HG02973 (cell line): ENCODE measurements around the gene DNAH9.

Source experiments
- ATAC-seq: cut with Tn5 transposase; IDR thresholded peaks from one replicate; pipeline ENCODE4 v1.9.1; 2021; ENCODE audit warnings: moderate library complexity; ENCODE audit not compliant: unreplicated experiment

Gene DNAH9

DNA sequence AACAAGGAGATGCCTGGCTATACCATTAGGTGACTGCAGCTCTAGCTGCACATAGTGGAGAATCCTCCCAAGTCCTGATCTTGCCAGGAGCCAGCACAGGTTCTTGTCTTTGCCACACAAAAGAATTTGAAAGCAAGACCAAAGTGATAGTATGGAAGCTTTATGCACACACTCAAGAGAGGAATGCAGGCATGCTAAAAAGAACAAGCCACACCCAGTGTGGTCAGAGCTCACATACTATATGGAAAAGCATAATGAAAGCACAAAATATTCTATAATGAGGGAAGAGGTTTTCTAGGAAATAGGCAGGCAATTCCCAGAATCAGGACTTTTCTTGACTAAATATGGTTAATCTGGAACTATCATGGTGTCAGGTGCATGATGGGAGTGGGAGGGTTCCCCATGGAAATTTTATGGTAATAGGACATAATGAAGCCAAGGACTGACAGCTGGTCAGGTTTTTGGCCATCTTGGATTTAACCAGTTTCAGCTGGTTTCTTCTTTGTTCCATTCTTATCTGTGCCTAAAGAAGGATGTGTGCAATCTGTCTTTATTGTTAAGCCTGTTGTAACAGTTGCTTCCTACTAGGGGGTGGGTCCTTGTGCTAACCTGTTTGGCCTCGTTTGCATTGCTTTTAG, 227.4 kb downstream of the DNAH9 start:
- no peak for ATAC-seq

DNA sequence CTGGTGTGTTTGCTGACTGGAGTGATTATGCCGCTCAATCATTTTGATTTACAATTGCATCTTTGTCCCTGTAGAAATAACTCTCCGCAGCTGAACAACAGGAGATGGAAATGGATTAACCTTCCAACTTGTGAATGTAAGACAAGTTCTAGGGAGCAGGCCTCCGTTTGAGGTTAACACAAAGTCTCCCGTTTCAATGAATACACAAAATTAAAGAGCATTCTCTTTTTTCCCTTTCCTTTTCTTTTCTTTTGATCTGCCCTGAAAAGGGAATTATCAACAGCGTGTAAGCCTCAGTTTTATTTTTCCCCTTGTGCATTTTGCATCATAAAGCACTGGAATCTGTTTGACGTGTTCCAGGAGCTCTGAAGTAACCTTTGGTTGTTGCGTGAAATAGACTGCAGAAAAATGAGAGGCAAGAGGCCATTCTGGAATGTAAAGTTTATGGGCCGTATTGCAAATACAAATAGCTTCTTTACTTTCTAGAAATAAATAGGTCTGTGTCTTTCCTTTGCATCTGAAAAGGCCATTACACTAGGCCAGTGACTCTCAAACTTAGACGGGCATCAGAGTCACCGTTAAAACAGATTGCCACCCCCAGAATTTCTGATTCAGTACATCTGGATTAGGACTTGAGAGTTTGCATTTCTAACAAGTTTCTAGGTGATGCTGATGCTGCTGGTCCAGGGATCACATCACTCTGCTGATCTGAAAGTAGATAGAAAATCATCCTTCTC, 234.3 kb downstream of the DNAH9 start:
- no peak for ATAC-seq

DNA sequence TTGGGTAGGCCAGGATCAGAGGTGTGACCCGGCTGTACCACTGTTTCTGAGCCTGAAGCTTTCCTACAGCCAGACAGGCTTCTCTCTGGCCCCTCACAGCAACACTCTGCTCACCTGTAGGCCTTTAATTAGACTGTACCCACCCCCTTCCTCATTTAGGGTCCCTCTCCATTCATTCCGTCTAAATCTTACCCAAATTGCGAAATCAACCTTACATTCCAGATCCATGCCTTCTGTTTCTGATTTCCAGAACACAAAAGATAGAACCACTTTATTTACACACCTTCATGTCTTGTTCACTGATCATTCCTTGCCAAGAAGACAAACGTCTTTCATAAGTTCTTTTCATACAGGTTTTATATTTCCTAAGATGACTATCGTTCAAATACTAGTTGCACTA, 238.2 kb downstream of the DNAH9 start:
- no peak for ATAC-seq

DNA sequence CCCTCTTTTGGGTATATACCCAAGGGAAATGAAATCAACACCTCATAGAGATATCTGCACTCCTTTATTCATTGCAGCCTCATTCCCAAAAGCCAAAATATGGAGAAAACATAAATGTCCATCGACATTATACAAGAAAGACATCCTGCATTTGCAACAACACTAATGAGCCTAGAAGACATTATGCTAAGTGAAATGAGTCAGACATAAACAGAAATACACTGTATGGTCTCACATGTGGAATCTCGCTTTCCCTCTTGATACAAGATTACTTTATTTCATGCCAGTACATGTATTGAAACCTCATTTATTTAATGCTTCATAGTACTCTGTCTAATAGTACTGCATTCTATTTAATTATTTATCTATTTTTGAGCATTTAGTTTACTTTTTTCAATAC, 241.8 kb downstream of the DNAH9 start:
- ATAC-seq, result no peak

DNA sequence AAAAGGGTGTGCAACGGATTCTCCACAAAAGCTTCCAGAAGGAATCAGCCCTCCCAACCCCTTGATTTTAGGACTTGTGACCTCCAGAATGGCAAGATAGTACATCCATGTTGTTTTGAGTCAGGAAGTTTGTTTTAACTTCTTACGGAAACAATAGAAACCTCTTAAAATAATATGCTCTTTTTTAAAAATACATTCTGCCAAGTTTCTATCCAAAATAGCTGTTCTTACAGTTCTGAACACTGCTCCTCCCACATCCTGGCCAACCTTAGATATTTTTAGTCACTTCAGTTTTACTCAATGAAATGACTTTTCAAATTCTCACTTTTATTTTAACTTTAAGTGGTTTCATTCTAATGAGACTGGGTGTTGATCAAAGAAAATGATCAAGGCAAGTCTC, 242.6 kb downstream of the DNAH9 start:
- ATAC-seq, result no peak

DNA sequence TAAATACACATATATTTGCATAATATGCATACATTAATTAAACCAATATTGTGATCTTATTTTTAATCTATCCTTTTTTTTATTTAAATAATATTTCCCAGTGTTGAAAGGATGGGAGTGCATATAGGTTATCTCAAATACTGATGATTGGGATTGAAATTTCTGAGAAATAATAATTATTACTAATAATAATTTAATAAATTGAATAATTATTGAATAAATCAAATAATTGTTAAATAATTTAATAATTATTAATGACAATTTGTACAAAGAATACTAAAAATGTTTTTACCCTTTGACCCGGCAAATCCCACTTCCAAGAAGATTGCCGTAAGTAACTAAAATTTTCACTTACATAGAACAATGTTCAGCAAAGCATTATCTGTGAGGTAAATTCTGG, 250.1 kb downstream of the DNAH9 start:
- ATAC-seq, result no peak

DNA sequence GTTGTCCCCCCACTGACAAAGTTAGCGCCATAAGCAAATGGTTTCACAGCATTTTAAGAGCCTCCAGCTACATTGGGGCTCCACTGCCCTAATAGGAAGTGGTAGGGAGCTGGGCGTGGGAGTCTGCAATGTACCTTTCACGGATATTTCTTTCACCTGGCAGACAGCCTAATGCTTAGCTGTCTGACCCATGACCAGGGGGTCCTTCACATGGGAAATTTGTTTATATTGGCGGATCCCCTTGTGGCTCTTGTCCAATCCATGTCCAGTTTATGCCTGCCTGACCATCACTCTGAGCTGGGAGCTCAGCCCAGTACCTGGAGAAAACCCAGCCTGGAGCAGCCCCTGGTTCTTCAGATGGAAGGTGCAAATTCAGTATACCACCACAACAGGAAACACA, 254.0 kb downstream of the DNAH9 start:
- ATAC-seq, result no peak

DNA sequence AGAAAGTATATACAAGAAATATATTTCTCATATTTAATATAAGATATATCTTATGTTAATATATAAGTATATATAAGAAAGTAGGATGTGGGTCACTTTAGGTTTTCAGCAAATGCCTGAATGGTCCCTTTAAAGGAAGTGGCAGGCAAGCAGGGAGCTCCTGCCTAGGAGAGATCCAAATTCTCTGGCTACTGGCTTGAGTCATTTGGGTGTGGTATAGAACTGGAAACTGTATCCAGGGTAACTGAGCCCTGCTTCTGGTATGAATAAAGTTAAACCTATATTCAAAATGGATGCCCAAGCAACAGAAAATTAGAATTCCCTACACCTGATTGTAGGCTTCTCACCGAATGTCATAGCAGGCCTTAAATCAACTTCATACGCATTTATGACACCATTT, 254.6 kb downstream of the DNAH9 start:
- no peak for ATAC-seq

DNA sequence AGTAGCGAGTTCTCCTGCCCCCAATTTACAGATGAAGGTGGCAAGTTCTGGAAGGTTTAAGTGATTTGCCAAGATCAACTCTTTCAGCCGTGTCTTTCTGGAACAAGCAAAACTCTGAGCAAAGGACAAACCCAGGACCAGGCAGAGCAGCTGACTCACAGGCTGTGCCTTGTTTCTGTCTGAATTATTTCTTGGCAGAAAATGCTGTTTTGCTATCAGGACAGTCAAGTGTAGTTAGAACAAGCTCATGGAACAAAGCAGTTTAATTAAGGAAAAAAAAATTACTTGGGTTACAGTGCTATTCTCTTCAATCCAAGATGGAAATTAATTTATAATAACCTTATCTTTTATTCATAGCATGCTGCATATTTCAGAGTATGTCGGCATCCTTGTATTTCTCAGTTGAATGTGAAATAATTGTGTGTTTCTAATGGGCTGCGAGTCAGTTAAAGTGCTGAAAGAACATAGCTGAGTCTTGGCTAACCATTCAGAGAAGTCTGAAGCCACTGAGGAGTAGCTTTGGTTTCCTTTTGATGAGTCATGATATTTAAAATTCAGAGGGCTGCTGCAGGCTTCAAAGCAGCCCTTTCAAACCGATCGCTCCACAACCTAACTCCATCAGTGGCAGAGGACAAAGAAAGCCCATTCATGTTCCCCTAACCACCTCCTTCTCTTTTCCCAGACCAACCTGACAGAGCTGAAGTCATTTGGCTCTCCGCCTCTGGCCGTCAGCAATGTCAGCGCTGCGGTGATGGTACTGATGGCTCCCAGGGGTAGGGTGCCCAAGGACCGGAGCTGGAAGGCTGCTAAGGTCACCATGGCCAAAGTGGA, 255.3 kb downstream of the DNAH9 start:
- ATAC-seq, result no peak

DNA sequence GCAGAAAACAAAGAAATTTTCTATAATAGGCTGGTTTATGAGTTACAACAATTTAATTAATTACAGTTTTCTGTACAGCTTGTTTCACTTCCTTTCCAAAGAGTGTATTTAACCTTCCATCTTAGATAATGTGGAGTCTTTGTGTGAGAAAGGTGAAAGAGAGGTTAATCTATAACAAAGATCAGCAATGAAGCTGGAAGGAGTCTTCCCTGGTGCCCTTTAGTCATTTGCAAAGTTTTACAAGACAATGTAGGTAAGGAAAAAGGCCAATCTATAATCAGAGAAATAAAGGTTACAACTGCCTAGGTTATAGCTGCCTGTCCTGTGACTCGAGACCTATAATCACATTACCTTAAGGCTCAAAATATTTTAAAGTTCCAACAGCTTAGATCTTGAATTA, 257.0 kb downstream of the DNAH9 start:
- ATAC-seq, result no peak

DNA sequence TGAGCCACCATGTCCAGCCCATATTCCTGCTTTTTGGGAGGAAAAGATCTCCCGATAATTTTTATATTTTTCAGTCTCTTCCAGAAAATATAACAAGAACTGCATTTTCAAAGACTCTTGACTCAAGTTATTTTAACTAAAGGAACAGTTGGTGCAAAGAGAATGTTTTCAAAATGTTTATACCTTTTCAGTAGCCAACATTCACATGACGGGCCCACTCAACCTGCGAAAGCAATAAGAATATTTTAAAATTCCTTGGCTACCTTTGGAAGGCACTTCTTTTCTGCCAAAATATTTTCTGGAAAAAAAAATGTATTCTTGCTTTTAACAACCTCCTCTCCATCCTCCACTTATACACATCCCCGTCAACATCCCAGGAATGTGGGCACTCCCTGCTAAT, 258.7 kb downstream of the DNAH9 start:
- ATAC-seq, result no peak

DNA sequence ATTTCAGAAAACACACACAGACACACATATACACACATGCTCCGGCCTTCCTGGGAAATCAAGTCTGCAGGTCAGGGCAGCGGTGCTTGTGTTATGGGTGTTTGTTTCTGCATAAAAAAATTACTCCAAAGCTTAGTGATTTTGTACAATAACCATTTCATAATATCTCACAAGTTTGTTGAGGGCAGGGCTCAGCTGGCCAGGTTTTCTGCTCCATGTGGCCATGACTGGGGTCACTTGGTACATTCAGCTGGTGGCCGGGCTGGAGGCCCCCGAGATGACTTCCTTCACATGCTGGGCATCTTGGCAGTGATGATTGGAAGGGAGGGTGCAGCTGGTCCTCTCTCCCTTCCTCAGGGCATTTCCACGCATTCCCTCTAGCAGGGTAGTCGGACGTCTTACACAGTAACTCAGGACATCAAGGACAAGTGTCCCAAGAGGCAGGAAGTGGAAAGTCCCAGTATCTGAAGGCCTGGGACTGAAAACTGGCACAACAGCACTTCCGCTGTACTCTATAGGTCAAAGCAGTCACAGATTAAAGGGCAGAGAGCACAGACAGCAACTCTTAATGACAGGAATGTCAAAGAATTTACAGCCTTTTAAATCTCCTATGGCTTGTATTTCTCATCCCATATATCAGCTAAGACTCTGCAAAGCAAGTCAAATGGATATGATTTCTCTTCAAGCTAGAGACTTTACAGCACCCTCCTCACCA, 271.6 kb downstream of the DNAH9 start:
- no peak for ATAC-seq

DNA sequence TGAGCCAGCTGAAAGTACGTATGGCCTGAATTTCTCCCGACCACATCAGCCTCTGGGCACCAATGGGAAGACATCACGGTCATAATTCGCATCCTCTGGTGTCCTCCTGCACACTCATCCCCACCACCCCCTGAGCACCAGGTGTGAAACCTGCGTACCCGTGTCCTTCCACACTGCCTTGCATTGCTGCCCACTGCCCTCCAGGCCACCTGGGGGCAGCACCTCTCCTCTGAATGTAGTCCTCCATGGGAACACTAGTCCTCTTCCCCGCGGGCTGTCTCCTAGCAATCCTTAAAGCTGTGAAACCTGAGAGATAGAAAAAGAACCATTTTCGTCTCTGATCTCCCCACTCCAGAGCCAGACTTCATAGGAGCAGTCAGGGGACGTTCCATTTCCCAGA, 273.5 kb downstream of the DNAH9 start:
- ATAC-seq, result no peak

DNA sequence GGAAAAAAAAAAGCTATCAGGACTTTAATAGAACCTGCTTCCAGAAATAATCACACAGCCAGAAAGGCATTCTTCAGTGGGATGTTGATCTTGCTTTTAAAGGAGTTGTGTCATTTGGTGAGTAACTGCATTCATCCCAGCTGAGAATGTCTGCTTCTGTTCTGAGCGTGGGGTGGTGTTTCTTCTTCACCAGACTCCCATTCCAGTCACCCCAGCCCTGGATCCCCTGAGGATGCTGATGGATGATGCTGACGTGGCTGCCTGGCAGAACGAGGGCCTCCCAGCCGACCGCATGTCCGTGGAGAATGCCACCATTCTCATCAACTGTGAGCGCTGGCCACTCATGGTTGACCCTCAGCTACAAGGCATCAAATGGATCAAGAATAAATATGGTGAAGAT, 276.5 kb downstream of the DNAH9 start:
- no peak for ATAC-seq

DNA sequence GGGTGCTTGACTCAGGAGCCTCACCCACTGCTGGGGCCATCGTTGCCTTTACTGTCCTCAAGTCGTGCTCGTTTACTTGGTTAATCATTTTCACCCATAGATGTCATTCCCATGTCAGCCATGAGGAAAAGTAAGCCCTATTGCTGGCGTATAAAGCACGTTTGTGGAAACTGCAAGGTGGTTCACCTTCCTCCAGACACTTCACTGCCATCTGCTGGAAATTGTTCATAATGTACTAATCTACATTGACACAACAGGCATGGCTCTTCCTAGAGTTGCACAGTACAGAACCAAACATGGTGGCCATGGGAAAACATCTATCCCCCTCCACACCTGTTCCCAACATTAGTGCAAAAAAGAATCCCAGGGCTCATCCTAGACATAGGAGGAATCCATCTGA, 282.4 kb downstream of the DNAH9 start:
- ATAC-seq, result no peak

DNA sequence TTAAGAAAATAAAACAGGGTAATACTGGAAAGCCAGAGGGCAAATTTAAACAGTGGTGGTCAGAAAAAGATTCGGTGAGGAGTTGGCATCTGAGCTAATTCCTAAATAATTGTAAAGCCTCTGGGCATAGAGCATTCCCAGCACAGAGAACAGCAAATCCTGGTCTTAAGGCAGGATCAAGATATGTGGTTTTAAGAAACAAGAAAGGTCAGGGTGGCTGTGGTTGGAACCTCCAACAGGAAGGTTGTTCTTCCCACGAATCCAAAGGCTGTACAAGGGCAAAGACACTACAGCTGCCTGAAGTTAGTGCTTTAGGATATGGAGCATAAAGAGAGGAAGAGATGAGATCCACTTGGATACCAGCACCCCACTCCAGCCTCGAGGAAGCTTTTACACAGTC, 284.4 kb downstream of the DNAH9 start:
- no peak for ATAC-seq

DNA sequence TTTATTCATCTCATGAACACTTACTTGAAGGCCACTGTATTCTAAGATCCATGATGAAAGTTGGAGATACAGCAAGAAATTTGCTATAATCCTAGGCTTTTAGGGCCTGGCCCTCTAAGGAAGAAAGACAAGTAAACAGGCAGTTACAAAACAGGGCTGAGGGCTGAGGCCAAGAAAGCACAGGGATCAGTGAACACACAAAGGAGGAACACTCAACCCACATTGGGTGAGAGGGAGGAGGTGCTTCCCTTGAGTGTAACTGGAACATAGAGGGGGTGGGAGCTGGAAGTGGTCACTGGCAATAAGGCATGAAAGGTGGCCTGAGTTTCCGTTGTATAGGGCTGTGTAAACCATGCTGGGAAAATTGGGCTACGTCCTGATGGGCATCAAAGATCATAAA, 286.8 kb downstream of the DNAH9 start:
- no peak for ATAC-seq

DNA sequence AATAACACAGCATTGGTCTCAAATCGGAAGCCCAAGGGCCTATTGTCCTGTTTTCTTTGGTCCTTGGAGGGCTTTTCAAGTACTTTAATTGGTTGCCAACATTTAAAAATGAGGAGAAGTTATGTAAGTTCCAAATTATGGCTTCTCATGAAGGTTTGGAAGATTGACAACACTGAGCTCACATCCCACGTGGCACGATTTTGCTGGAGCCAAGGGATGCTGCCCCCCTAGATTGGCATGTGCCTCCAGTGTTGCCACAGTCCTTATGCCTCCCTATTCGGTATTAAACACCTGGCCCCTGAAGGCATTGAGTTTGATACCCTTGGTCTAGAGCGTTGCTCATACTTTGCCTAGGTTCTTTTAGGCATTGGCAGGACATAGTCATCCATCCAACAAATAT, 291.0 kb downstream of the DNAH9 start:
- ATAC-seq, result no peak

DNA sequence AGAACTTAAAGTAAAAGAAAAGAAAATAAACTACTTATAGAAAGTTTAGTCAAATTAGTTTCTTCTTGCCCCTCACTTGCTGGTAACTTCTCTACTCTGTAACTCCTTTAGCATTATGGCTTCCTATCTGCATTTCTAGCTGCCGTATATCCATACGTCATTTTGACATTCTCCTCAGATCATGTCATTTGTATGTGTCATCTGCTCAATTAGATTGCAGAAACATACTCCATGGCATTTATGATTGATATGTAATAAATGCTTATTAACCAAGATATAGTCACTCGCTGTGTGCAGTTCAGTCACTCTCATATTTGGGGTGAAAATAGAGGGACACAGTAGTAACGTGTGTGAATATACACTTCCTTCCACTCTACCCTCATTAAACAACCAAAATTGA, 295.6 kb downstream of the DNAH9 start:
- ATAC-seq, result no peak

DNA sequence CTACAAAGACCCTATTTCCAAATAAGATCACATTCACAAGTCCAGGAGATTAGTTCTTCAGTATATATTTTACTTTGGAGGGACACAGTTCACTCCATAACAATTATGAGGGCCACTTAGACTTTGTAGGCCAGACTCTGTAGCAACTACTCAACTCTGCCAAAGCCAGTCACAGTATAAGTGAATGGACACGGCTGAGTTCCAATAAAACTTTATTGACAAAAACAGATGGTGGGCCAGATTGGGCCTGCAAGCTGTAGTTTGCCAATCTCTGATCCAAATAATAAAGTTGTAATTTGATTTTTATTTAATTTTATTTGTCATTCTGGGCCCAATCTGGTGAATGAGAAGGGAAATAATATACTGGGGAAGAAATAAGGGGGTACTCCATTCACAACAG, 297.9 kb downstream of the DNAH9 start:
- no peak for ATAC-seq

DNA sequence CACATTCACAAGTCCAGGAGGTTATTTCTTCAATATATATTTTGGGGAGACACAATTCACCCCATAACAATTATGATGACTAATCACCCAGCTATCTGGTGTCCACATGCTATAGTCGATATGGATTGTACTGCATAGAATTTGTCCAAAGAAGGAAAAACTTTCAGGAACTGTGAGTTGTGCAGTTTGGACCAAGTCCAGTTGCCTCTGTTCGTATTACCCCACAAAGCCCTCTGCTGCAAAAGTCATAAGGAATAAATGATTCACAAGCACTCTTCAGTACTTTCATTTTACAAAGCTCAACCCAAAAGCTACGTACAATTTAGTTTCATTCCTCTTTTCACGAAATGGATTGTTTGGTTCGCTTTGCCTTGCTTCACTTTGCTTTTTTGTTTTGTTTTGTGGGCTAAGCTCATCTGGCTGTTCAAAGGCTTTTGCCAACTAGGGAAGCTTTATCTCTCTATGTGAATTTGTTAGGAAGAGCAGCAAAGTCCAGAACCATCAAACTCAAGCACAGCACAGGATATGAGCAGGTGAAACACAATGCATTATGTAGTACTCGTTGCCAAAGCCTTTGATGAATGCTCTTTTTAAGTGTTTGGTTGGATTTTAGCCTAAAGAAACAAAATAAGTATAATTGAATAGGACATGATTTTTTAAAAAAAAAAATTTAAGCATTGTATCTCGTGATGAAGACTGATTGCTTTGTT, 300.4 kb downstream of the DNAH9 start:
- ATAC-seq, result no peak
